MM.1S (cell line): ENCODE results near the gene WWC2.
A peak's percentile ranks its signal among the peaks of the same experiment; 100 is the strongest.

Source experiments
- DNase-seq: peaks from one replicate; pipeline ENCODE4 v3.0.0-alpha.2; 2015
- H2AFZ ChIP-seq: fragments of 300-600 bp; sonication (generic); 2 replicates; pipeline ENCODE4 v1.6.0; 2016; ENCODE audit warnings: antibody characterized with exemption, low read length
- H3F3A ChIP-seq: fragments of 300-600 bp; sonication (generic); 2 replicates; pipeline ENCODE4 v1.6.1; 2016; ENCODE audit warnings: mild to moderate bottlenecking, antibody characterized with exemption, low read length, moderate library complexity, mixed read lengths; ENCODE audit not compliant: insufficient read depth
- H3K27ac ChIP-seq: fragments of 300-600 bp; sonication (generic); 2 replicates; pipeline ENCODE4 v1.5.1; 2016; ENCODE audit warnings: mild to moderate bottlenecking, low read length
- H3K27me3 ChIP-seq: fragments of 300-600 bp; sonication (generic); replicated peaks from 2 replicates; pipeline ENCODE4 v1.6.0; 2016; ENCODE audit warnings: low read length; ENCODE audit not compliant: insufficient read depth
- H3K36me3 ChIP-seq: fragments of 300-600 bp; sonication (generic); replicated peaks from 2 replicates; pipeline ENCODE4 v1.6.1; 2016; ENCODE audit warnings: mild to moderate bottlenecking, low read length, mixed read lengths; ENCODE audit not compliant: insufficient read depth
- H3K4me1 ChIP-seq: fragments of 300-600 bp; sonication (generic); 2 replicates; pipeline ENCODE4 v1.6.1; 2016; ENCODE audit warnings: low read length, mixed read lengths
- H3K4me2 ChIP-seq: fragments of 300-600 bp; sonication (generic); 2 replicates; pipeline ENCODE4 v1.6.0; 2016; ENCODE audit warnings: low read depth, low read length
- H3K4me3 ChIP-seq: fragments of 300-600 bp; sonication (generic); 2 replicates; pipeline ENCODE4 v1.5.1; 2016; ENCODE audit warnings: low read length, mixed read lengths
- H3K79me2 ChIP-seq: fragments of 300-600 bp; sonication (generic); 2 replicates; pipeline ENCODE4 v1.6.1; 2016; ENCODE audit warnings: mixed run types, low read length, mixed read lengths
- H3K9ac ChIP-seq: fragments of 300-600 bp; sonication (generic); 2 replicates; pipeline ENCODE4 v1.6.1; 2016; ENCODE audit warnings: low read length, mixed read lengths
- H3K9me2 ChIP-seq: fragments of 300-600 bp; sonication (generic); replicated peaks from 2 replicates; pipeline ENCODE4 v1.6.1; 2016; ENCODE audit warnings: mild to moderate bottlenecking, low read length, mixed read lengths; ENCODE audit not compliant: insufficient read depth
- H3K9me3 ChIP-seq: fragments of 300-600 bp; sonication (generic); replicated peaks from 2 replicates; pipeline ENCODE4 v1.6.1; 2016; ENCODE audit warnings: mild to moderate bottlenecking, low read length, mixed read lengths; ENCODE audit not compliant: insufficient read depth
- H4K20me1 ChIP-seq: fragments of 300-600 bp; sonication (generic); 2 replicates; pipeline ENCODE4 v1.6.1; 2016; ENCODE audit warnings: mild to moderate bottlenecking, low read length, moderate library complexity, mixed read lengths; ENCODE audit not compliant: insufficient read depth
- CTCF ChIP-seq: fragments of 300-600 bp; sonication (generic); IDR thresholded peaks from 2 replicates; pipeline ENCODE4 v1.5.1; 2016; ENCODE audit warnings: antibody characterized with exemption, low read length, mixed read lengths
- EZH2 ChIP-seq: fragments of 300-600 bp; sonication (generic); optimal IDR thresholded peaks from 2 replicates; pipeline ENCODE3; 2017; ENCODE audit warnings: low read depth, mild to moderate bottlenecking, antibody characterized with exemption, low read length, mixed read lengths
- EZH2phosphoT487 ChIP-seq: fragments of 300-600 bp; sonication (generic); IDR thresholded peaks from 2 replicates; pipeline ENCODE4 v1.6.1; 2018; ENCODE audit warnings: antibody characterized with exemption, low read length

WWC2 gene

GRCh38 chr4:183257808-183258207, 158.8 kb downstream of the WWC2 start:
- TF ChIP-seq EZH2 (no peak), CTCF (no peak), EZH2phosphoT487 (no peak)
- no peak overlapping the region for H3K9ac ChIP-seq
- H3K4me3 ChIP-seq, result no peak overlapping the region
- DNase-seq, result no peak
- no peak overlapping the region for H3K4me2 ChIP-seq
- no peaks in the 10 kb centered on the region for H3K79me2 ChIP-seq
- H3K9me2 ChIP-seq, result no peaks in the 10 kb centered on the region
- peaks cover 4% of the 10 kb centered on the region for H3K4me1 ChIP-seq
- H3F3A ChIP-seq, result no peaks in the 10 kb centered on the region
- no peaks in the 10 kb centered on the region for H4K20me1 ChIP-seq
- H3K9me3 ChIP-seq, result no peaks in the 10 kb centered on the region
- no peaks in the 10 kb centered on the region for H3K36me3 ChIP-seq
- no peaks in the 10 kb centered on the region for H3K27me3 ChIP-seq
- H2AFZ ChIP-seq, result no peak overlapping the region
- H3K27ac ChIP-seq, result no peak overlapping the region

GRCh38 chr4:183260491-183261151, 161.6 kb downstream of the WWC2 start:
- Histone ChIP-seq H3K4me3 (no peak overlapping the region), H3F3A (no peaks in the 10 kb centered on the region), H2AFZ (no peak overlapping the region), H3K27me3 (no peaks in the 10 kb centered on the region), H4K20me1 (no peaks in the 10 kb centered on the region), H3K36me3 (no peaks in the 10 kb centered on the region), H3K9me3 (no peaks in the 10 kb centered on the region), H3K9me2 (no peaks in the 10 kb centered on the region), H3K4me1 (peaks cover 4% of the 10 kb centered on the region), H3K4me2 (no peak overlapping the region), H3K27ac (no peak overlapping the region), H3K79me2 (no peaks in the 10 kb centered on the region), H3K9ac (no peak overlapping the region)
- DNase-seq, result no peak
- no peak for TF ChIP-seq CTCF
- TF ChIP-seq EZH2, result no peak
- no peak for TF ChIP-seq EZH2phosphoT487

GRCh38 chr4:183261953-183262775, 163.1 kb downstream of the WWC2 start:
- H3K9ac ChIP-seq, result no peak overlapping the region
- H3K4me3 ChIP-seq, result no peak overlapping the region
- peak overlapping the region; percentile 23; the same call in 1 of the 2 replicates for H3K27ac ChIP-seq
- DNase-seq, result peak; percentile 82
- no peaks in the 10 kb centered on the region for H3F3A ChIP-seq
- no peaks in the 10 kb centered on the region for H3K9me3 ChIP-seq
- TF ChIP-seq EZH2 (no peak), CTCF (peak; percentile 82)
- H2AFZ ChIP-seq, result peak overlapping the region; percentile 28; the same call in 1 of the 2 replicates
- H3K27me3 ChIP-seq, result no peaks in the 10 kb centered on the region
- H3K4me1 ChIP-seq, result peaks cover 4% of the 10 kb centered on the region
- H3K4me2 ChIP-seq, result peak overlapping the region; percentile 17; the same call in 1 of the 2 replicates
- no peaks in the 10 kb centered on the region for H3K79me2 ChIP-seq
- H3K36me3 ChIP-seq, result no peaks in the 10 kb centered on the region
- H3K9me2 ChIP-seq, result no peaks in the 10 kb centered on the region
- H4K20me1 ChIP-seq, result no peaks in the 10 kb centered on the region
